HCT116 (cell line): ENCODE results near the gene FARP1.

Experiments used
- FOSL1 ChIP-seq: IDR thresholded peaks from 2 replicates; pipeline ENCODE4 v1.6.1; 2012; ENCODE audit warnings: low read depth
- JUND ChIP-seq: IDR thresholded peaks from 2 replicates; pipeline ENCODE4 v1.6.1; 2012
- RAD21 ChIP-seq: IDR thresholded peaks from 2 replicates; pipeline ENCODE4 v1.6.1; 2012; ENCODE audit warnings: low read depth, mild to moderate bottlenecking
- YY1 ChIP-seq: IDR thresholded peaks from 2 replicates; pipeline ENCODE4 v1.6.1; 2011; ENCODE audit warnings: low read length, low read depth, moderate library complexity, mild to moderate bottlenecking; ENCODE audit not compliant: insufficient replicate concordance; ENCODE audit errors: extremely low read depth

GRCh38 chr13:98479496-98480003, 336.7 kb downstream of the FARP1 start:
- TF ChIP-seq FOSL1 (no peak), YY1 (no peak), RAD21 (no peak), JUND (no peak)
